Keratinocyte (primary cell): ENCODE measurements around the gene RNH1. TPM values are rescaled to one million over a fixed set of nuclear protein-coding genes. Genes with fewer than 3 reads are reported as not detected.

Source experiments
- DNase-seq: peaks from one replicate; pipeline ENCODE4 v3.0.0-alpha.2; 2011; ENCODE audit warnings: low read depth, missing footprints, low spot score
- FAIRE-seq: peaks from 2 replicates; lab custom pipeline; 2011; peaks lifted over from hg19 to GRCh38; lab: Jason Lieb, UNC
- H2AFZ ChIP-seq: 2 replicates; pipeline ENCODE4 v1.6.0; 2012; ENCODE audit warnings: low read length, control low read depth, inconsistent platforms; ENCODE audit not compliant: control insufficient read depth
- H3K27ac ChIP-seq: 2 replicates; pipeline ENCODE4 v1.5.1; 2011; ENCODE audit warnings: low read length; ENCODE audit not compliant: control insufficient read depth, insufficient read depth
- H3K27me3 ChIP-seq: 3 replicates; pipeline ENCODE4 v1.6.0; 2011; ENCODE audit warnings: low read length; ENCODE audit not compliant: control insufficient read depth, insufficient read depth; ENCODE audit errors: extremely low read depth
- H3K36me3 ChIP-seq, 2 experiments: 2 replicates in 1 of 2; 3 replicates in 1 of 2; pipeline ENCODE4 v1.5.1; 2011; ENCODE audit warnings: low read length in 2 of 2, mild to moderate bottlenecking in 1 of 2; ENCODE audit not compliant: control insufficient read depth in 2 of 2, insufficient read depth in 2 of 2; ENCODE audit errors: extremely low read depth in 1 of 2
- H3K4me1 ChIP-seq: 3 replicates; pipeline ENCODE4 v1.5.1; 2011; ENCODE audit warnings: low read length; ENCODE audit not compliant: control insufficient read depth, insufficient read depth; ENCODE audit errors: extremely low read depth
- H3K4me2 ChIP-seq: 3 replicates; pipeline ENCODE4 v1.6.0; 2011; ENCODE audit warnings: low read depth, low read length; ENCODE audit not compliant: control insufficient read depth, insufficient read depth; ENCODE audit errors: extremely low read depth
- H3K4me3 ChIP-seq, 3 experiments: fragments of 200-600 bp in 1 of 3; sonication (generic) in 1 of 3; 2 replicates in 2 of 3; 3 replicates in 1 of 3; pipeline ENCODE4 v1.5.1; 2011 to 2016; ENCODE audit warnings: low read length in 3 of 3, mild to moderate bottlenecking in 3 of 3, control low read depth in 2 of 3, inconsistent platforms in 1 of 3, low read depth in 1 of 3, mixed read lengths in 1 of 3, mixed run types in 1 of 3, moderate library complexity in 1 of 3; ENCODE audit not compliant: control insufficient read depth in 2 of 3, insufficient read depth in 2 of 3; ENCODE audit errors: extremely low read depth in 1 of 3
- H3K79me2 ChIP-seq: 2 replicates; pipeline ENCODE4 v1.6.0; 2012; ENCODE audit warnings: low read length; ENCODE audit not compliant: control insufficient read depth, insufficient read depth
- H3K9ac ChIP-seq: 3 replicates; pipeline ENCODE4 v1.6.0; 2011; ENCODE audit warnings: low read length; ENCODE audit not compliant: control insufficient read depth, insufficient read depth; ENCODE audit errors: extremely low read depth
- H3K9me1 ChIP-seq: 3 replicates; pipeline ENCODE4 v1.6.0; 2011; ENCODE audit warnings: low read length; ENCODE audit not compliant: control insufficient read depth, insufficient read depth; ENCODE audit errors: extremely low read depth
- H3K9me3 ChIP-seq: 2 replicates; pipeline ENCODE4 v1.5.1; 2012; ENCODE audit warnings: low read depth, low read length; ENCODE audit not compliant: control insufficient read depth
- H4K20me1 ChIP-seq: 3 replicates; pipeline ENCODE4 v1.6.0; 2011; ENCODE audit warnings: low read length; ENCODE audit not compliant: control insufficient read depth, insufficient read depth; ENCODE audit errors: extremely low read depth
- CTCF ChIP-seq, 3 experiments: IDR thresholded peaks in 1 of 3; conservative IDR thresholded peaks in 1 of 3; optimal IDR thresholded peaks in 1 of 3; 2 replicates in 2 of 3; 3 replicates in 1 of 3; pipeline versions ENCODE3 to v1.5.1; 2011; ENCODE audit warnings: low read length in 3 of 3, mild to moderate bottlenecking in 3 of 3, moderate library complexity in 2 of 3, control low read depth in 1 of 3, inconsistent platforms in 1 of 3; ENCODE audit not compliant: insufficient read depth in 2 of 3; ENCODE audit errors: extremely low read depth in 1 of 3
- EZH2 ChIP-seq: IDR thresholded peaks from one replicate; pipeline ENCODE4 v1.6.1; 2012; ENCODE audit warnings: inconsistent platforms, mild to moderate bottlenecking, low read length, moderate library complexity
- dilution Hi-C: fragments of 300-500 bp; cut with MboI; formaldehyde crosslinking; loops from one replicate; pipeline ENCODE4 v1.7.0; 2020; ENCODE audit warnings: low sequenced_read_pairs; ENCODE audit not compliant: extremely low pct_ligation_motif_present
- polyA plus RNA-seq, 5 experiments: library from polyadenylated mRNA; depleted of rRNA in 3 of 5; stranded (reverse) in 3 of 5; stranded (forward) in 1 of 5; unstranded in 1 of 5; fragments of >200 nt; gene quantifications; 1 replicate in 1 of 5; 2 replicates in 3 of 5; 3 replicates in 1 of 5; pipeline versions ENCODE4 v1.2.1 to v1.2.3, GENCODE V29; 2011 to 2012; ENCODE audit warnings: missing spikeins in 2 of 5, low read depth in 1 of 5, low replicate concordance in 1 of 5

The RNH1 gene
- polyA plus RNA-seq, 1 donor (not counting 4 experiments of a cell fraction or from before 2014, with no cell fraction given) = 92.0 TPM

DNA sequence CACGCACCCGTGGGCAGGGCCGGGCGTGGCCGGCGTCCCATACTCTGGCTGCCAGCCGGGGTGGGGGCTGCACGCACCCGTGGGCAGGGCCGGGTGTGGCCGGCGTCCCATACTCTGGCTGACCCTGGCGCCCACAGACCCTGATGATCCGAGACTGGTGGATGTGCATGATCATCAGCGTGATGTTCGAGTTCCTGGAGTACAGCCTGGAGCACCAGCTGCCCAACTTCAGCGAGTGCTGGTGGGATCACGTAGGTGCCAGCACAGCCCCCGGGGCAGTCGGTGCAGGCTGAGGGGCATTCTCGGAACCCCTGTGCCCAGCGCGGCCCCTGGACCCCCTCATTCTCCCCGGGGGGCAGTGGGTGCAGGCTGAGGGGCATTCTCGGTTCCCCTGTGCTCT lies 19.0 kb downstream of the RNH1 start:
- Histone ChIP-seq H3K4me3 (no peak overlapping the region), H3K4me2 (no peak overlapping the region), H3K36me3 (peaks cover 8 to 14% of the 10 kb centered on the region in 2 experiments), H3K27me3 (no peaks in the 10 kb centered on the region), H3K9me1 (no peaks in the 10 kb centered on the region), H2AFZ (no peak overlapping the region), H3K27ac (no peak overlapping the region), H4K20me1 (peaks cover 2% of the 10 kb centered on the region), H3K9ac (no peak overlapping the region), H3K9me3 (no peaks in the 10 kb centered on the region), H3K79me2 (peaks cover 12% of the 10 kb centered on the region), H3K4me1 (no peaks in the 10 kb centered on the region)
- FAIRE-seq (no peak), DNase-seq (no peak)
- TF ChIP-seq EZH2 (no peak), CTCF (optimal IDR thresholded peaks at IDR 0.05 in 1 of 3, IDR thresholded peaks at IDR 0.05 in 1 of 3, conservative IDR thresholded peaks at IDR 0.05 in 1 of 3; ENCODE audit: extremely low read depth in 1 of 3, insufficient read depth in 2 of 3, low read length in 3 of 3) (no peak)
- dilution Hi-C loops = no loop called here

DNA sequence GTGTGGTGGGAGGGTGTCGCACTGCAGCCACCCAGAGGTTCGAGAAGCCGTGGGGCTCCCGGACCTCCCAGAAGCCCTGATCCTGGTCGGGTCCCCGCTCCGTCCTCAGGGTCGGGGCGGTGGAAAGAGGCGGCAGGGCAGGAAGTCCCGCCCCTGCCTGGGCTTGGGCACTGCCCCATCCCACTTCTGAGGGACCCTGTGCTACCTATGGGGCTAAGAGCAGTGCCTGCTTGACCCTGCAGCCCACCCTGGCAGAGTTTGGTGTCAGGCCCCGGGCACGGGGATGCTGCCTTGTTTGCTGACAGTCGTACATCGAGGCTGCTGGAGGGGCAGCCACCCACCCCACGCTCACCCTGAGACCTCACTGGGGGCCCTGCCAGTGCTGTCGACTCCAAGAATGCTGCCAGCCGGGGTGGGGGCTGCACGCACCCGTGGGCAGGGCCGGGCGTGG lies 19.4 kb downstream of the RNH1 start:
- no peak for FAIRE-seq
- dilution Hi-C loops = no loop called here
- Histone ChIP-seq H3K36me3 (peaks cover 8 to 14% of the 10 kb centered on the region in 2 experiments), H3K79me2 (peaks cover 12% of the 10 kb centered on the region), H3K27ac (no peak overlapping the region), H3K27me3 (no peaks in the 10 kb centered on the region), H2AFZ (no peak overlapping the region), H3K4me1 (no peaks in the 10 kb centered on the region), H4K20me1 (peaks cover 2% of the 10 kb centered on the region), H3K9ac (no peak overlapping the region), H3K9me3 (no peaks in the 10 kb centered on the region), H3K4me2 (no peak overlapping the region), H3K9me1 (no peaks in the 10 kb centered on the region), H3K4me3 (no peak overlapping the region)
- no peak for DNase-seq
- no peak for TF ChIP-seq CTCF (optimal IDR thresholded peaks at IDR 0.05 in 1 of 3, IDR thresholded peaks at IDR 0.05 in 1 of 3, conservative IDR thresholded peaks at IDR 0.05 in 1 of 3; ENCODE audit: extremely low read depth in 1 of 3, insufficient read depth in 2 of 3, low read length in 3 of 3)
- no peak for TF ChIP-seq EZH2
